Type B pancreatic cell (in vitro differentiated cells): ENCODE measurements around the gene SMIM22. TPM values are rescaled to one million over a fixed set of nuclear protein-coding genes. Genes with fewer than 3 reads are reported as not detected.

Experiments
- DNase-seq: peaks from one replicate; pipeline ENCODE4 v3.0.0; 2021; ENCODE audit warnings: mixed read lengths; ENCODE audit not compliant: unreplicated experiment; ENCODE audit errors: extremely low spot score
- H3K27ac Mint-ChIP-seq: 2 replicates; pipeline ENCODE4 v1.8.0; 2021; ENCODE audit warnings: mild to moderate bottlenecking, mixed read lengths
- H3K27me3 Mint-ChIP-seq: 2 replicates; pipeline ENCODE4 v1.8.0; 2021; ENCODE audit warnings: mixed read lengths
- H3K36me3 Mint-ChIP-seq: 2 replicates; pipeline ENCODE4 v1.8.0; 2021; ENCODE audit warnings: mixed read lengths
- H3K4me1 Mint-ChIP-seq: one replicate; pipeline ENCODE4 v1.8.0; 2021; ENCODE audit warnings: mixed read lengths; ENCODE audit not compliant: unreplicated experiment
- H3K4me3 Mint-ChIP-seq: 2 replicates; pipeline ENCODE4 v1.8.0; 2021; ENCODE audit warnings: mild to moderate bottlenecking, mixed read lengths
- H3K9me3 Mint-ChIP-seq: 2 replicates; pipeline ENCODE4 v1.8.0; 2021; ENCODE audit warnings: mixed read lengths
- CTCF ChIP-seq: fragments of 200-600 bp; sonication (generic); conservative IDR thresholded peaks from 2 replicates; pipeline ENCODE4 v1.5.0; 2021; ENCODE audit warnings: antibody characterized with exemption, mild to moderate bottlenecking
- total RNA-seq: library from RNA; stranded (reverse); gene quantifications from 2 replicates; pipeline ENCODE4 v1.2.1, GENCODE V29; 2021; ENCODE audit warnings: low replicate concordance

SMIM22 gene
- total RNA-seq, 1 donor from 2014 or later = 7.8 TPM

GRCh38 chr16:4766875-4767628 is 28.1 kb upstream of the SMIM22 start, which contains the start of gene ZNF500:
TSS of gene ZNF500 (minus strand) at chr16:4767162. CDS start at chr16:4765978, 1,184 bp downstream.
- no peaks in the 10 kb centered on the region for H3K27me3 Mint-ChIP-seq
- no peaks in the 10 kb centered on the region for H3K9me3 Mint-ChIP-seq
- peaks cover 22% of the 10 kb centered on the region for H3K4me1 Mint-ChIP-seq
- H3K36me3 Mint-ChIP-seq = no peaks in the 10 kb centered on the region
- DNase-seq = peak; percentile 98
- no peak for TF ChIP-seq CTCF
- peak within 1 kb of the TSS; percentile 91 for H3K4me3 Mint-ChIP-seq
- peak within 1 kb of the TSS; percentile 94 for H3K27ac Mint-ChIP-seq

GRCh38 chr16:4767872-4768548 is 27.2 kb upstream of the SMIM22 start:
- Mint-ChIP-seq H3K4me3 (peak overlapping the region; percentile 91), H3K9me3 (no peaks in the 10 kb centered on the region), H3K27ac (peak overlapping the region; percentile 94), H3K4me1 (peaks cover 22% of the 10 kb centered on the region), H3K27me3 (no peaks in the 10 kb centered on the region), H3K36me3 (no peaks in the 10 kb centered on the region)
- no peak for DNase-seq
- no peak for TF ChIP-seq CTCF

GRCh38 chr16:4768549-4769305 is 26.4 kb upstream of the SMIM22 start:
- DNase-seq = peak; percentile 96
- H3K36me3 Mint-ChIP-seq = no peaks in the 10 kb centered on the region
- peaks cover 22% of the 10 kb centered on the region for H3K4me1 Mint-ChIP-seq
- H3K9me3 Mint-ChIP-seq = no peaks in the 10 kb centered on the region
- peak overlapping the region; percentile 94 for H3K27ac Mint-ChIP-seq
- no peaks in the 10 kb centered on the region for H3K27me3 Mint-ChIP-seq
- TF ChIP-seq CTCF = no peak
- H3K4me3 Mint-ChIP-seq = peak overlapping the region; percentile 91

GRCh38 chr16:4769306-4769638 is 25.9 kb upstream of the SMIM22 start:
- Mint-ChIP-seq H3K27ac (peak overlapping the region; percentile 59), H3K4me1 (peaks cover 22% of the 10 kb centered on the region), H3K9me3 (no peaks in the 10 kb centered on the region), H3K4me3 (peak overlapping the region; percentile 91), H3K27me3 (no peaks in the 10 kb centered on the region), H3K36me3 (no peaks in the 10 kb centered on the region)
- no peak for TF ChIP-seq CTCF
- no peak for DNase-seq

GRCh38 chr16:4771646-4772045 is 23.5 kb upstream of the SMIM22 start:
- Mint-ChIP-seq H3K9me3 (no peaks in the 10 kb centered on the region), H3K27ac (no peak overlapping the region), H3K36me3 (no peaks in the 10 kb centered on the region), H3K27me3 (no peaks in the 10 kb centered on the region), H3K4me3 (no peak overlapping the region), H3K4me1 (peaks cover 16% of the 10 kb centered on the region)
- no peak for DNase-seq
- no peak for TF ChIP-seq CTCF
